ENCODE results near the gene MCRS1. TPM values are rescaled to one million over a fixed set of nuclear protein-coding genes. Genes with fewer than 3 reads are reported as not detected.

Gene MCRS1
- total and polyA plus RNA-seq, 10 of the 15 experiments (the other 5 are each of a cell fraction or from before 2014, with no cell fraction given) = 34.3 to 82.8 (median 57.6) TPM

DNA sequence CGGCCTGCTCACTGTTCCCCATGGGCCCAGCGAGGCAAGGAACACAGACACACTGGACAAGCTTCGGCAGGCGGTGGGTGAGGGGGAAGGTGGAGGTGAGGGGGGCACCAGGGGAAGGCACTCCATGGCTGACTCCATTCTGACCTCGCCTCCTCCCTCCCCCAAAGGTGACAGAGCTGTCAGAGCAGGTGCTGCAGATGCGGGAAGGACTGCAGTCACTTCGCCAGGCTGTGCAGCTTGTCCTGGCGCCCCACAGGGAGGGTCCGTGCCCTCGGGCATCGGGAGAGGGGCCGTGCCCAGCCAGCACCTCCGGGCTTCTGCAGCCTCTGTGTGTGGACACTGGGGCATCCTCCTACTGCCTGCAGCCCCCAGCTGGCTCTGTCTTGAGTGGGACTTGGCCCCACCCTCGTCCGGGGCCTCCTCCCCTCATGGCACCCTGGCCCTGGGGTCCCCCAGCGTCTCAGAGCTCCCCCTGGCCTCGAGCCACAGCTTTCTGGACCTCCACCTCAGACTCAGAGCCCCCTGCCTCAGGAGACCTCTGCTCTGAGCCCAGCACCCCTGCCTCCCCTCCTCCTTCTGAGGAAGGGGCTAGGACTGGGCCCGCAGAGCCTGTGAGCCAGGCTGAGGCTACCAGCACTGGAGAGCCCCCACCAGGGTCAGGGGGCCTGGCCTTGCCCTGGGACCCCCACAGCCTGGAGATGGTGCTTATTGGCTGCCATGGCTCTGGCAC, 10.6 kb downstream of the MCRS1 start:
- BruUV-seq (replicated peaks) = no TSS peak
- in situ Hi-C loops (cut with MboI) (no loop called here), intact Hi-C loops (cut with micrococcal nuclease; ENCODE audit: unreplicated experiment) (no loop called here)
- 77% methylated on average over 17 of the region's 18 CpGs for WGBS (ENCODE audit: insufficient coverage, insufficient replicate concordance, low lambda C conversion rate, missing lambda C conversion rate)
- CTCF ChIA-PET = no interaction called here
- ATAC-seq (no peak), DNase-seq (ENCODE audit: low read depth, low spot score) (no peak), FAIRE-seq (no peak)
- Histone ChIP-seq H3K27ac (ENCODE audit: control insufficient read depth, insufficient read depth) (no peak overlapping the region), H4K20me1 (ENCODE audit: control insufficient read depth, insufficient read depth) (no peaks in the 10 kb centered on the region), H3K9ac (ENCODE audit: control insufficient read depth, insufficient read depth, low read length) (no peak overlapping the region), H2AFZ (ENCODE audit: control insufficient read depth, low read depth, low read length) (no peak overlapping the region), H3K27me3 (replicated peaks in 1 of 2; ENCODE audit: control insufficient read depth in 2 of 2, insufficient read depth in 2 of 2, low read length in 1 of 2) (no peaks in the 10 kb centered on the region; a peak in 1 of 4 replicates), H3K36me3 (ENCODE audit: control insufficient read depth in 2 of 2, insufficient read depth in 2 of 2, low read length in 1 of 2) (peaks cover 12 to 21% of the 10 kb centered on the region in 2 experiments), H3K4me1 (ENCODE audit: control insufficient read depth, insufficient read depth, low read length) (no peaks in the 10 kb centered on the region), H3K4me3 (no peak overlapping the region), H3K4me2 (ENCODE audit: control insufficient read depth, insufficient read depth) (no peak overlapping the region), H3K9me3 (replicated peaks; ENCODE audit: control insufficient read depth, insufficient read depth, low read length) (no peaks in the 10 kb centered on the region), H3K79me2 (ENCODE audit: control insufficient read depth, insufficient read depth, low read length) (no peaks in the 10 kb centered on the region)
- POLR2A ChIA-PET = no interaction called here
- TF ChIP-seq POLR2A (IDR thresholded peaks at IDR 0.05; ENCODE audit: low read depth, low read length) (peak; percentile 66), FOXK2 (IDR thresholded peaks at IDR 0.05) (no peak), MEF2A (IDR thresholded peaks at IDR 0.05; ENCODE audit: insufficient read depth, low read depth, low read length) (no peak), HDAC2 (IDR thresholded peaks at IDR 0.05) (no peak), LARP7 (IDR thresholded peaks at IDR 0.05) (no peak), NFYA (IDR thresholded peaks at IDR 0.05; ENCODE audit: borderline replicate concordance, low read depth, low read length) (no peak)
- TF ChIP-seq, protein P1, sequence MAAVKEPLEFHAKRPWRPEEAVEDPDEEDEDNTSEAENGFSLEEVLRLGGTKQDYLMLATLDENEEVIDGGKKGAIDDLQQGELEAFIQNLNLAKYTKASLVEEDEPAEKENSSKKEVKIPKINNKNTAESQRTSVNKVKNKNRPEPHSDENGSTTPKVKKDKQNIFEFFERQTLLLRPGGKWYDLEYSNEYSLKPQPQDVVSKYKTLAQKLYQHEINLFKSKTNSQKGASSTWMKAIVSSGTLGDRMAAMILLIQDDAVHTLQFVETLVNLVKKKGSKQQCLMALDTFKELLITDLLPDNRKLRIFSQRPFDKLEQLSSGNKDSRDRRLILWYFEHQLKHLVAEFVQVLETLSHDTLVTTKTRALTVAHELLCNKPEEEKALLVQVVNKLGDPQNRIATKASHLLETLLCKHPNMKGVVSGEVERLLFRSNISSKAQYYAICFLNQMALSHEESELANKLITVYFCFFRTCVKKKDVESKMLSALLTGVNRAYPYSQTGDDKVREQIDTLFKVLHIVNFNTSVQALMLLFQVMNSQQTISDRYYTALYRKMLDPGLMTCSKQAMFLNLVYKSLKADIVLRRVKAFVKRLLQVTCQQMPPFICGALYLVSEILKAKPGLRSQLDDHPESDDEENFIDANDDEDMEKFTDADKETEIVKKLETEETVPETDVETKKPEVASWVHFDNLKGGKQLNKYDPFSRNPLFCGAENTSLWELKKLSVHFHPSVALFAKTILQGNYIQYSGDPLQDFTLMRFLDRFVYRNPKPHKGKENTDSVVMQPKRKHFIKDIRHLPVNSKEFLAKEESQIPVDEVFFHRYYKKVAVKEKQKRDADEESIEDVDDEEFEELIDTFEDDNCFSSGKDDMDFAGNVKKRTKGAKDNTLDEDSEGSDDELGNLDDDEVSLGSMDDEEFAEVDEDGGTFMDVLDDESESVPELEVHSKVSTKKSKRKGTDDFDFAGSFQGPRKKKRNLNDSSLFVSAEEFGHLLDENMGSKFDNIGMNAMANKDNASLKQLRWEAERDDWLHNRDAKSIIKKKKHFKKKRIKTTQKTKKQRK (IDR thresholded peaks at IDR 0.05; ENCODE audit: low read depth, low read length) = no peak
- SMC1A ChIA-PET (ENCODE audit: uncharacterized antibody, unreplicated experiment) = no interaction called here
- RAD21 ChIA-PET (ENCODE audit: unreplicated experiment) = no interaction called here

Data from GM12878 (cell line).